ENCODE measurements around the gene PPP4R1.

GRCh38 chr18:9608298-9608697, 6.1 kb downstream of the PPP4R1 start:
- TF ChIP-seq CTCF (conservative IDR thresholded peaks at IDR 0.05) (no peak), ZFX (IDR thresholded peaks at IDR 0.05) (no peak)
